Natural killer cell (primary cell): ENCODE results near the gene PANK2. TPM values are rescaled to one million over a fixed set of nuclear protein-coding genes. Genes with fewer than 3 reads are reported as not detected.

Experiments
- ATAC-seq, 3 donors: fragments of 150-1000 bp in 2 of 3; fragments of 200-7000 bp in 1 of 3; cut with Tn5 transposase; 1 replicate in 1 of 3; 2 replicates in 2 of 3; pipeline ENCODE4 v1.10.0; 2021; ENCODE audit warnings: mild to moderate bottlenecking in 2 of 3, moderate library complexity in 2 of 3
- DNase-seq, 2 donors: peaks; one replicate each; pipeline versions ENCODE4 v3.0.0 to v3.0.0-alpha.2; 2013 to 2021; ENCODE audit warnings: mixed read lengths in 1 of 2
- H3K27ac ChIP-seq: one replicate; pipeline ENCODE4 v1.5.1; 2013; ENCODE audit warnings: mild to moderate bottlenecking, low read length
- H3K27me3 ChIP-seq: one replicate; pipeline ENCODE4 v1.6.1; 2013; ENCODE audit warnings: low read length; ENCODE audit not compliant: control insufficient read depth, insufficient read depth
- H3K36me3 ChIP-seq: one replicate; pipeline ENCODE4 v1.6.1; 2013; ENCODE audit warnings: low read length; ENCODE audit not compliant: control insufficient read depth, insufficient read depth
- H3K4me1 ChIP-seq: one replicate; pipeline ENCODE4 v1.6.1; 2013; ENCODE audit warnings: low read length; ENCODE audit not compliant: control insufficient read depth, insufficient read depth
- H3K4me3 ChIP-seq: one replicate; pipeline ENCODE4 v1.5.1; 2013; ENCODE audit warnings: low read length
- H3K9me3 ChIP-seq: one replicate; pipeline ENCODE4 v1.6.1; 2013; ENCODE audit warnings: low read length; ENCODE audit not compliant: control insufficient read depth, insufficient read depth
- H3K27ac Mint-ChIP-seq, 2 donors: one replicate each; pipeline ENCODE4 v1.8.0; 2022; ENCODE audit warnings: mild to moderate bottlenecking in 2 of 2, mixed read lengths in 2 of 2, moderate library complexity in 1 of 2
- H3K27me3 Mint-ChIP-seq, 2 donors: one replicate each; pipeline ENCODE4 v1.8.0; 2022; ENCODE audit warnings: low read depth in 2 of 2, mixed read lengths in 2 of 2
- H3K36me3 Mint-ChIP-seq: one replicate; pipeline ENCODE4 v1.8.0; 2022; ENCODE audit warnings: mixed read lengths
- H3K4me1 Mint-ChIP-seq, 2 donors: one replicate each; pipeline ENCODE4 v1.8.0; 2022; ENCODE audit warnings: mixed read lengths in 2 of 2
- H3K4me3 Mint-ChIP-seq: one replicate; pipeline ENCODE4 v1.8.0; 2022; ENCODE audit warnings: mild to moderate bottlenecking, moderate library complexity, mixed read lengths
- H3K9me3 Mint-ChIP-seq, 2 donors: one replicate each; pipeline ENCODE4 v1.8.0; 2022; ENCODE audit warnings: mixed read lengths in 2 of 2
- WGBS: methylation state at CpG from one replicate; pipeline ENCODE4 v1.1.7; 2013; ENCODE audit warnings: missing lambda C conversion rate; ENCODE audit not compliant: insufficient coverage; 5-methylcytosine and 5-hydroxymethylcytosine counted together
- intact Hi-C: fragments of 100-400 bp; cut with micrococcal nuclease; formaldehyde crosslinking; loops from one replicate; pipeline ENCODE4 v1.14.2; 2022
- total RNA-seq, 4 donors: library from RNA; stranded (reverse); fragments of 120-200 nt in 1 of 4; gene quantifications; one replicate each; pipeline versions ENCODE4 v1.2.3 to v1.2.4, GENCODE V29; 2013 to 2022
- TF ChIP-seq, protein P1 (sequence below): fragments of 200-600 bp; IDR thresholded peaks from one replicate; pipeline ENCODE4 v1.8.0; 2022; ENCODE audit warnings: antibody characterized with exemption

The PANK2 gene
- total RNA-seq, 3 donors from 2014 or later (not counting 1 experiment from before 2014, with no cell fraction given): 50.5 to 74.3 (median 61.3) TPM

DNA sequence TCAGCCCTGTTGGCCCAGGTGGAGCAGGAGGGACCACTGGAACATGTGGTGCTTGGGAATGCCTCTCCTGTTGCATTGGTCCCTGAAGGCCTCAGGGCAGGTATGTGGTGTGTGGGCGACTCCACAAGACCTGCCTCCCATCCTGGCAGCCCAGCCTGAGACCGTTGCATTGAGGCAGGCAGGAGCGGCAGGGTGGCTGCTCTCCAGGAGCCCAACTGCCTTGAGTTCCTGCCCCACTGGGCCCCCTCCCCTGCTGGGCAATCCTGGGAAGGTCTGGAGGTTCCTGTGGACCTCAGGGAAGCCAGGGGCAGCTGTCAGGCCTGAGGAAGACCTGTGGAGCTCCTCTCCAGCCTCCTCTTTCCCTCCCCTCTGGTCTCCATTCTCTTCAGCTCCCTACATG lies 22.7 kb upstream of the PANK2 start:
- H3K27ac Mint-ChIP-seq: no peak overlapping the region
- no peaks in the 10 kb centered on the region for H3K36me3 Mint-ChIP-seq
- Histone ChIP-seq H3K4me1 (no peaks in the 10 kb centered on the region), H3K27me3 (no peaks in the 10 kb centered on the region), H3K4me3 (no peak overlapping the region), H3K9me3 (no peaks in the 10 kb centered on the region), H3K36me3 (peaks cover 55% of the 10 kb centered on the region), H3K27ac (no peak overlapping the region)
- 94% methylated on average over 3 of the region's 3 CpGs for WGBS
- no peak overlapping the region for H3K4me3 Mint-ChIP-seq
- TF ChIP-seq, protein P1, sequence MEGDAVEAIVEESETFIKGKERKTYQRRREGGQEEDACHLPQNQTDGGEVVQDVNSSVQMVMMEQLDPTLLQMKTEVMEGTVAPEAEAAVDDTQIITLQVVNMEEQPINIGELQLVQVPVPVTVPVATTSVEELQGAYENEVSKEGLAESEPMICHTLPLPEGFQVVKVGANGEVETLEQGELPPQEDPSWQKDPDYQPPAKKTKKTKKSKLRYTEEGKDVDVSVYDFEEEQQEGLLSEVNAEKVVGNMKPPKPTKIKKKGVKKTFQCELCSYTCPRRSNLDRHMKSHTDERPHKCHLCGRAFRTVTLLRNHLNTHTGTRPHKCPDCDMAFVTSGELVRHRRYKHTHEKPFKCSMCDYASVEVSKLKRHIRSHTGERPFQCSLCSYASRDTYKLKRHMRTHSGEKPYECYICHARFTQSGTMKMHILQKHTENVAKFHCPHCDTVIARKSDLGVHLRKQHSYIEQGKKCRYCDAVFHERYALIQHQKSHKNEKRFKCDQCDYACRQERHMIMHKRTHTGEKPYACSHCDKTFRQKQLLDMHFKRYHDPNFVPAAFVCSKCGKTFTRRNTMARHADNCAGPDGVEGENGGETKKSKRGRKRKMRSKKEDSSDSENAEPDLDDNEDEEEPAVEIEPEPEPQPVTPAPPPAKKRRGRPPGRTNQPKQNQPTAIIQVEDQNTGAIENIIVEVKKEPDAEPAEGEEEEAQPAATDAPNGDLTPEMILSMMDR: no peak
- DNase-seq (no peak), ATAC-seq (no peak)
- H3K4me1 Mint-ChIP-seq: peaks cover 0 to 4% of the 10 kb centered on the region in 2 donors
- no peaks in the 10 kb centered on the region for H3K27me3 Mint-ChIP-seq
- intact Hi-C loops: no loop called here
- no peaks in the 10 kb centered on the region for H3K9me3 Mint-ChIP-seq

DNA sequence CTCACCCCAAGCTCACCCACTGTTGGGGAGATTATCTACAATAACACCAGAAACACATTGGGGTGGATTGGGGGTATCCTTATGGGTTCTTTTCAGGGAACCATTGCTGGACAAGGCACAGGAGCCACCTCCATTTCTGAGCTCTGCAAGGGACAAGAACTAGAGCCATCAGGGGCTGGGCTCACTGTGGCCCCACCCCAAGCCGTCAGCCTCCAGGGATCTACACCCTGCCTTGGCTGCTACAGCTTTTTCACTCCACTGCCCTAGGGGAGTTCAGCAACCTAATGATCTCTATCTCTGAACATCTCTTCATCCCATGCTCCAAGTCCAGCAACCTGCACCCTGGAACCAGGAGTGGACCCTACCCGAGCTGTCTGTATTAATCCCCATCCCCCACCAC lies 21.4 kb upstream of the PANK2 start:
- intact Hi-C loops: no loop called here
- no peaks in the 10 kb centered on the region for H3K27me3 Mint-ChIP-seq
- H3K4me3 Mint-ChIP-seq: no peak overlapping the region
- ATAC-seq (no peak), DNase-seq (no peak)
- H3K36me3 Mint-ChIP-seq: no peaks in the 10 kb centered on the region
- H3K4me3 ChIP-seq: no peak overlapping the region
- no peaks in the 10 kb centered on the region for H3K4me1 ChIP-seq
- H3K9me3 ChIP-seq: no peaks in the 10 kb centered on the region
- peaks cover 4 to 7% of the 10 kb centered on the region in 2 donors for H3K4me1 Mint-ChIP-seq
- H3K27me3 ChIP-seq: no peaks in the 10 kb centered on the region
- 76% methylated on average over 2 of the region's 2 CpGs for WGBS
- peaks cover 43% of the 10 kb centered on the region for H3K36me3 ChIP-seq
- TF ChIP-seq, protein P1: no peak
- H3K27ac ChIP-seq: no peak overlapping the region
- H3K9me3 Mint-ChIP-seq: no peaks in the 10 kb centered on the region
- H3K27ac Mint-ChIP-seq: no peak overlapping the region

DNA sequence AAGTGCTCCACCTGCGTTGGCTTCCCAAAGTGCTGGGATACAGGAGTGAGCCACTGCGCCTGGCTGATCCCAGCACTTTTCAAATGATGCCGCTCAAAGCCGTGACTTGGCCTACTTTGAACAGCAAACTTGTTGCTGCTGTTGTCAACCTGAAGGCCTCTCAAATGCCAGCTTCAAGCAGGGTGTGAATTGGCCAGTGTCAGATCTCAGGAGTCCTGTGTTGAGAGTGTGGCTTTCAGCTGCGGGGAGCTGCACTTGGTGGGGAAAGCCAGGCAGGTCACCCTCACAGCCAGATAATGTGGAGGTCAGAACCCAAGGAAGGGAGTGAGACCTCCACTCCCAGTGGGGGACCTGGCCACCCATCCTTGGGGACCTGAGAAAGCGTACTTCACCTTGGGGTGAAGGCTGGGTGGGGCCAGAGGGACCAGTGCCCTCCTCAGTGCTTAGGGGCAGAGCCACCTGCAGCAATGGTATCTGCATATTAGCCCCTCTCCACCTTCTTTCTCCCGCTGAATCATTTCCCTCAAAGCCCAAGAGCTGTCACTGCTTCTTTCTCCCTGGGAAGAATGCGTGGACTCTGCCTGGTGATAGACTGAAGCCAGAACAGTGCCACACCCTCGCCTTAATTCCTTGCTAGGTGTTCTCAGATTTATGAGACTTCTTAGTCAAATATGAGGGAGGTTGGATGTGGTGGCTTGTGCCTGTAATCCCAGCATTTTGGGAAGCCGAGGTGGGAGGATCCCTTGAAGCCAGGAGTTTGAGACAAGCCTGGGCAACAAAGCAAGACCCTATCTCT lies 19.1 kb upstream of the PANK2 start:
- H3K36me3 ChIP-seq: peaks cover 29% of the 10 kb centered on the region
- ATAC-seq: no peak

More for the DNA sequence above, 19.1 kb upstream of the PANK2 start:
- intact Hi-C loops: no loop called here
- no peaks in the 10 kb centered on the region for H3K27me3 ChIP-seq
- H3K27ac ChIP-seq: no peak overlapping the region
- no peaks in the 10 kb centered on the region for H3K4me1 ChIP-seq
- H3K4me1 Mint-ChIP-seq: peaks cover 8 to 18% of the 10 kb centered on the region in 2 donors
- TF ChIP-seq, protein P1: no peak
- no peak overlapping the region for H3K27ac Mint-ChIP-seq
- H3K9me3 ChIP-seq: no peaks in the 10 kb centered on the region
- 97% methylated on average over 10 of the region's 10 CpGs for WGBS
- no peaks in the 10 kb centered on the region for H3K36me3 Mint-ChIP-seq
- H3K4me3 Mint-ChIP-seq: no peak overlapping the region
- no peak overlapping the region for H3K4me3 ChIP-seq
- DNase-seq: no peak
- no peaks in the 10 kb centered on the region for H3K9me3 Mint-ChIP-seq
- no peaks in the 10 kb centered on the region for H3K27me3 Mint-ChIP-seq
